ENCODE results near the gene NR3C2.

NR3C2 gene

GRCh38 chr4:148273501-148273986 lies 168.7 kb downstream of the NR3C2 start:
- no peak overlapping the region for H3K4me2 ChIP-seq (ENCODE audit: low read length)
- H3K27ac ChIP-seq (ENCODE audit: low read depth, low read length), result no peak overlapping the region
- no peaks in the 10 kb centered on the region for H3K9me3 ChIP-seq (ENCODE audit: insufficient read depth, low read depth, low read length)
- H2BK120ac ChIP-seq (ENCODE audit: insufficient read depth, low read length, poor library complexity), result no peak overlapping the region
- no peak overlapping the region for H3K4ac ChIP-seq (ENCODE audit: low read depth, low read length)
- no peak overlapping the region for H4K91ac ChIP-seq (ENCODE audit: low read depth, low read length)
- DNase-seq, result no peak
- no CpG with 5 or more reads among the region's 3 CpGs for WGBS (ENCODE audit: extremely low coverage, insufficient coverage, insufficient read length)
- H3K79me2 ChIP-seq (ENCODE audit: control insufficient read depth, insufficient read depth, low read length, poor library complexity), result no peaks in the 10 kb centered on the region
- H2AK5ac ChIP-seq (ENCODE audit: low read length), result no peak overlapping the region
- no peak overlapping the region for H2BK5ac ChIP-seq (ENCODE audit: low read depth, low read length, poor library complexity)
- no peak overlapping the region for H3K23ac ChIP-seq (ENCODE audit: low read length)
- H3K4me1 ChIP-seq (ENCODE audit: control insufficient read depth in 1 of 2, insufficient read depth in 2 of 2, low read length in 2 of 2), result peaks cover 2% of the 10 kb centered on the region in 2 experiments
- no peak overlapping the region for H4K8ac ChIP-seq (ENCODE audit: low read depth, low read length)
- no peak overlapping the region for H2BK12ac ChIP-seq (ENCODE audit: low read length)
- H3K18ac ChIP-seq (ENCODE audit: low read length), result no peak overlapping the region
- peak overlapping the region; percentile 31 for H3K4me3 ChIP-seq (ENCODE audit: low read depth, low read length)
- H3K9ac ChIP-seq (ENCODE audit: low read length), result no peak overlapping the region
- no peaks in the 10 kb centered on the region for H3K79me1 ChIP-seq (ENCODE audit: low read length)
- H3K14ac ChIP-seq (ENCODE audit: low read length), result no peak overlapping the region
- no peak overlapping the region for H2AFZ ChIP-seq (ENCODE audit: insufficient read depth, low read length, poor library complexity)
- H3K27me3 ChIP-seq (ENCODE audit: insufficient read depth, low read length), result no peaks in the 10 kb centered on the region
- H4K12ac ChIP-seq (ENCODE audit: low read depth, low read length), result no peak overlapping the region
- H3K36me3 ChIP-seq (ENCODE audit: control insufficient read depth in 1 of 2, insufficient read depth in 2 of 2, low read length in 2 of 2), result no peaks in the 10 kb centered on the region

GRCh38 chr4:148271166-148271565 lies 171.0 kb downstream of the NR3C2 start:
- Histone ChIP-seq H3K14ac (ENCODE audit: low read length) (no peak overlapping the region), H3K18ac (ENCODE audit: low read length) (no peak overlapping the region), H2BK12ac (ENCODE audit: low read length) (no peak overlapping the region), H3K4me2 (ENCODE audit: low read length) (no peak overlapping the region), H3K36me3 (ENCODE audit: control insufficient read depth in 1 of 2, insufficient read depth in 2 of 2, low read length in 2 of 2) (no peaks in the 10 kb centered on the region), H3K79me1 (ENCODE audit: low read length) (no peaks in the 10 kb centered on the region), H4K91ac (ENCODE audit: low read depth, low read length) (no peak overlapping the region), H2BK120ac (ENCODE audit: insufficient read depth, low read length, poor library complexity) (no peak overlapping the region), H2AFZ (ENCODE audit: insufficient read depth, low read length, poor library complexity) (no peak overlapping the region), H4K8ac (ENCODE audit: low read depth, low read length) (no peak overlapping the region), H3K4ac (ENCODE audit: low read depth, low read length) (no peak overlapping the region), H3K4me1 (ENCODE audit: control insufficient read depth in 1 of 2, insufficient read depth in 2 of 2, low read length in 2 of 2) (peaks cover 2% of the 10 kb centered on the region in 2 experiments), H3K79me2 (ENCODE audit: control insufficient read depth, insufficient read depth, low read length, poor library complexity) (no peaks in the 10 kb centered on the region), H2AK5ac (ENCODE audit: low read length) (no peak overlapping the region), H3K9me3 (ENCODE audit: insufficient read depth, low read depth, low read length) (no peaks in the 10 kb centered on the region), H3K23ac (ENCODE audit: low read length) (no peak overlapping the region), H3K4me3 (ENCODE audit: low read depth, low read length) (no peak overlapping the region), H4K12ac (ENCODE audit: low read depth, low read length) (no peak overlapping the region), H3K9ac (ENCODE audit: low read length) (no peak overlapping the region), H3K27me3 (ENCODE audit: insufficient read depth, low read length) (no peaks in the 10 kb centered on the region), H3K27ac (ENCODE audit: low read depth, low read length) (no peak overlapping the region), H2BK5ac (ENCODE audit: low read depth, low read length, poor library complexity) (no peak overlapping the region)
- no peak for DNase-seq
- WGBS (ENCODE audit: extremely low coverage, insufficient coverage, insufficient read length), result no CpG with 5 or more reads among the region's 3 CpGs

- Histone ChIP-seq H3K23ac (ENCODE audit: low read length) (no peak overlapping the region), H2BK120ac (ENCODE audit: insufficient read depth, low read length, poor library complexity) (no peak overlapping the region), H3K4me1 (ENCODE audit: control insufficient read depth in 1 of 2, insufficient read depth in 2 of 2, low read length in 2 of 2) (peaks cover 2% of the 10 kb centered on the region in 2 experiments), H4K8ac (ENCODE audit: low read depth, low read length) (no peak overlapping the region), H2BK12ac (ENCODE audit: low read length) (no peak overlapping the region), H3K18ac (ENCODE audit: low read length) (no peak overlapping the region), H3K14ac (ENCODE audit: low read length) (no peak overlapping the region), H4K91ac (ENCODE audit: low read depth, low read length) (no peak overlapping the region), H3K79me1 (ENCODE audit: low read length) (no peaks in the 10 kb centered on the region), H3K27ac (ENCODE audit: low read depth, low read length) (no peak overlapping the region), H3K36me3 (ENCODE audit: control insufficient read depth in 1 of 2, insufficient read depth in 2 of 2, low read length in 2 of 2) (no peaks in the 10 kb centered on the region), H4K12ac (ENCODE audit: low read depth, low read length) (no peak overlapping the region), H2BK5ac (ENCODE audit: low read depth, low read length, poor library complexity) (no peak overlapping the region), H2AFZ (ENCODE audit: insufficient read depth, low read length, poor library complexity) (no peak overlapping the region), H3K9me3 (ENCODE audit: insufficient read depth, low read depth, low read length) (no peaks in the 10 kb centered on the region), H3K4me3 (ENCODE audit: low read depth, low read length) (no peak overlapping the region), H2AK5ac (ENCODE audit: low read length) (no peak overlapping the region), H3K4ac (ENCODE audit: low read depth, low read length) (no peak overlapping the region), H3K4me2 (ENCODE audit: low read length) (no peak overlapping the region), H3K9ac (ENCODE audit: low read length) (no peak overlapping the region), H3K27me3 (ENCODE audit: insufficient read depth, low read length) (no peaks in the 10 kb centered on the region), H3K79me2 (ENCODE audit: control insufficient read depth, insufficient read depth, low read length, poor library complexity) (no peaks in the 10 kb centered on the region)
- WGBS (ENCODE audit: extremely low coverage, insufficient coverage, insufficient read length), result no CpG with 5 or more reads among the region's 1 CpG
- DNase-seq, result peak in 1 of 2 donors; percentile 86
These were observed 171.6 kb downstream of the NR3C2 start for GRCh38 chr4:148270630-148271029.

DNA sequence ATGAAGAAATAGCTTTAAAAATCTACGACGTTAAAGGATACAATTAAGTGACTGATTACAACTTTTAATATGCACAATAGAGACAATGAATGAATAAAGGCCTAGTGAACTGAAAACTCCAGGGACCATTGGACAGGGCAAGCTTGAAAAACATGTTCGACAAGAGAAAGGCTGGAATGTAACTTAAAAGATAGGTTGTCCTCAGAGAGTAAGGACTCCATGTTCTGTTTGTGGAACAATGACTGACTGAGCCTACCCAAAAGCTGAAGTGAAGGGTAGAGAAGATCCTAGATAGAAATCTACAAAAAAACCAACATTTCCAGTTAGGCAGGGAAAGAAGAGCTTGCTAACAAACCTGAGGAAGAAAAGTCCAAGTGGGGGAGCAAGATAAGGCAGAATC lies 173.4 kb downstream of the NR3C2 start:
- H3K4me1 ChIP-seq (ENCODE audit: control insufficient read depth in 1 of 2, insufficient read depth in 2 of 2, low read length in 2 of 2), result peaks cover 2% of the 10 kb centered on the region in 2 experiments
- no CpG with 5 or more reads among the region's 3 CpGs for WGBS (ENCODE audit: extremely low coverage, insufficient coverage, insufficient read length)
- no peaks in the 10 kb centered on the region for H3K36me3 ChIP-seq (ENCODE audit: control insufficient read depth in 1 of 2, insufficient read depth in 2 of 2, low read length in 2 of 2)
- no peak overlapping the region for H3K23ac ChIP-seq (ENCODE audit: low read length)
- H3K4me3 ChIP-seq (ENCODE audit: low read depth, low read length), result no peak overlapping the region
- no peak overlapping the region for H4K91ac ChIP-seq (ENCODE audit: low read depth, low read length)
- H2BK5ac ChIP-seq (ENCODE audit: low read depth, low read length, poor library complexity), result no peak overlapping the region
- H3K4me2 ChIP-seq (ENCODE audit: low read length), result no peak overlapping the region
- no peaks in the 10 kb centered on the region for H3K79me2 ChIP-seq (ENCODE audit: control insufficient read depth, insufficient read depth, low read length, poor library complexity)
- no peak overlapping the region for H3K9ac ChIP-seq (ENCODE audit: low read length)
- H3K14ac ChIP-seq (ENCODE audit: low read length), result no peak overlapping the region
- peak overlapping the region; percentile 80 for H2BK120ac ChIP-seq (ENCODE audit: insufficient read depth, low read length, poor library complexity)
- H2BK12ac ChIP-seq (ENCODE audit: low read length), result no peak overlapping the region
- no peaks in the 10 kb centered on the region for H3K27me3 ChIP-seq (ENCODE audit: insufficient read depth, low read length)
- no peaks in the 10 kb centered on the region for H3K79me1 ChIP-seq (ENCODE audit: low read length)
- H2AFZ ChIP-seq (ENCODE audit: insufficient read depth, low read length, poor library complexity), result no peak overlapping the region
- no peak overlapping the region for H3K18ac ChIP-seq (ENCODE audit: low read length)
- no peak overlapping the region for H4K12ac ChIP-seq (ENCODE audit: low read depth, low read length)
- H4K8ac ChIP-seq (ENCODE audit: low read depth, low read length), result no peak overlapping the region
- H2AK5ac ChIP-seq (ENCODE audit: low read length), result no peak overlapping the region
- H3K9me3 ChIP-seq (ENCODE audit: insufficient read depth, low read depth, low read length), result no peaks in the 10 kb centered on the region
- H3K27ac ChIP-seq (ENCODE audit: low read depth, low read length), result no peak overlapping the region
- peak in 1 of 2 donors; percentile 71 for DNase-seq
- H3K4ac ChIP-seq (ENCODE audit: low read depth, low read length), result no peak overlapping the region
